H1 (cell line): ENCODE data around the gene CPTP. TPM values are rescaled to one million over a fixed set of nuclear protein-coding genes. Genes with fewer than 3 reads are reported as not detected.
A peak's percentile ranks its signal among the peaks of the same experiment; 100 is the strongest.

ENCODE experiments used
- BACH1 ChIP-seq: IDR thresholded peaks from 2 replicates; pipeline ENCODE4 v1.6.1; 2012; ENCODE audit warnings: low read length, improper control_type of control experiment
- CBX5 ChIP-seq: fragments of 300-800, 300-1000 bp; sonication (generic); IDR thresholded peaks from 2 replicates; pipeline ENCODE4 v1.7.1; 2016; ENCODE audit warnings: antibody characterized with exemption, low read length, low read depth
- CBX8 ChIP-seq: fragments of 300-800, 300-1000 bp; sonication (generic); IDR thresholded peaks from 2 replicates; pipeline ENCODE4 v1.7.1; 2016; ENCODE audit warnings: low read depth, low read length, borderline replicate concordance
- EGR1 ChIP-seq: IDR thresholded peaks from 2 replicates; pipeline ENCODE4 v1.6.1; 2011; ENCODE audit warnings: low read depth, low read length, borderline replicate concordance
- JUN ChIP-seq: IDR thresholded peaks from 2 replicates; pipeline ENCODE4 v1.6.1; 2011; ENCODE audit warnings: low read depth, mild to moderate bottlenecking, improper control_type of control experiment, low read length
- NANOG ChIP-seq: IDR thresholded peaks from 2 replicates; pipeline ENCODE4 v1.6.1; 2011; ENCODE audit warnings: low read length, low read depth, mild to moderate bottlenecking, inconsistent platforms; ENCODE audit not compliant: insufficient read depth, poor library complexity, severe bottlenecking
- PHF8 ChIP-seq: fragments of 200-600 bp; sonication (generic); conservative IDR thresholded peaks from 2 replicates; pipeline ENCODE4 v1.7.1; 2012; ENCODE audit warnings: low read depth, mild to moderate bottlenecking, inconsistent platforms, low read length, moderate library complexity
- POLR2AphosphoS5 ChIP-seq: IDR thresholded peaks from 2 replicates; pipeline ENCODE4 v1.6.1; 2011; ENCODE audit warnings: low read depth, low read length
- SIX5 ChIP-seq: IDR thresholded peaks from 2 replicates; pipeline ENCODE4 v1.6.1; 2011; ENCODE audit warnings: mild to moderate bottlenecking, low read depth, low read length
- SP4 ChIP-seq: IDR thresholded peaks from 2 replicates; pipeline ENCODE4 v1.6.1; 2012; ENCODE audit warnings: low read length, inconsistent platforms
- polyA plus RNA-seq, 7 experiments: library from polyadenylated mRNA; depleted of rRNA in 3 of 7; stranded (reverse) in 5 of 7; unstranded in 2 of 7; fragments of >200 nt in 5 of 7; fragments of 200-250 nt in 2 of 7; gene quantifications; 1 replicate in 5 of 7; 2 replicates in 1 of 7; 4 replicates in 1 of 7; pipeline versions ENCODE4 v1.2.1 to v1.2.3, GENCODE V29; 2011 to 2013; ENCODE audit warnings: missing spikeins in 2 of 7, mixed read lengths in 2 of 7
- total RNA-seq: library from RNA; stranded (reverse); fragmentation: NEBNext Ultra II Directional; extraction: Animal tissue kit (Norgen Biotek cat#: 25700); gene quantifications from 2 replicates; pipeline ENCODE4 v1.2.1, GENCODE V29; 2021
- TF ChIP-seq, protein P1 (sequence below), 3 experiments: IDR thresholded peaks; 1 replicate in 2 of 3; 2 replicates in 1 of 3; pipeline versions ENCODE4 v1.5.1 to v1.6.1; 2011; ENCODE audit warnings: low read length in 3 of 3, mild to moderate bottlenecking in 3 of 3, inconsistent platforms in 2 of 3, low read depth in 1 of 3, moderate library complexity in 1 of 3; ENCODE audit not compliant: insufficient read depth in 1 of 3; ENCODE audit errors: control extremely low read depth in 1 of 3

Gene CPTP
- total and polyA plus RNA-seq, 2 of the 8 experiments (the other 6 are each of a cell fraction or from before 2014, with no cell fraction given), result 8.1 to 10.6 TPM

DNA sequence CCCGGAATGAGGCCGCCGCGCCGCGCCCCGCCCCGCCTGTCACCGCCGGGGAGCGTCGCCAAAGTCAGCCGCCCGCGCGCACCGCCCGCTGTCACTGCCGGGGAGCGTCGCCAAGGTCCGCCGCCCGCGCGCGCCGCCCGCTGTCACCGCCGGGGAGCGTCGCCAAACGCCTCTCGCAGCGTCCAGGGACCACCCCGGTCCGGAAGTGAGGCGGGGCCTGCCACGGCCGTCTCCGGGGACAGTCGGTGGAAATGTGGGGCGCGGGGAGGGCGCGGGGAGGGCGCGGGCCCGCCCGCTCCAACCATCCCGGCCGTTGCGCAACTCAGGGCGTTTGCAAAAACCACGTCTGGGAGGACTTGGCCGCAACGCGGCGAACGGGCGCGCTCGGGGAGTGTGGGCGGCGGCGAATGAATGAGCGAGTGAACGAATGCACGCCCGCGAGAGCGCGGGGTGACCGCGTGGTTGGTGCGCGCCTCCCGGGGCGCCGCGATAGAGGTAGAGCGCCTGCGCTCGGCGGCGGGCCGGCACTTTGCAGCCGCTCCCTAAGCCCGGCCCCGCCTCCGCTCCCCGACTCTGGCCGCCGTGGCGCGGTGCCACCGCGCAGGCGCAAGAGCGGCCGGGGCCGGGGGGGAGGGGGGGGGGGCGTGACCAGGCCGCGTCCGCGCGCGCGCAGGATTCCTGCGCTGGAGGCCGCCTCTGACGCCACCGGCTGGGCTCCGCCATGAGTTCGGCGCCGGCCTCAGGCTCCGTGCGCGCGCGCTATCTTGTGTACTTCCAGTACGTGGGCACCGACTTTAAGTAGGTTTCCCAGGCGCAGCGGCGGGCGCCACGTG is 16.5 kb upstream of the CPTP start, which contains the start of the genes ACAP3 and PUSL1 (continued):
- TF ChIP-seq, protein P1, sequence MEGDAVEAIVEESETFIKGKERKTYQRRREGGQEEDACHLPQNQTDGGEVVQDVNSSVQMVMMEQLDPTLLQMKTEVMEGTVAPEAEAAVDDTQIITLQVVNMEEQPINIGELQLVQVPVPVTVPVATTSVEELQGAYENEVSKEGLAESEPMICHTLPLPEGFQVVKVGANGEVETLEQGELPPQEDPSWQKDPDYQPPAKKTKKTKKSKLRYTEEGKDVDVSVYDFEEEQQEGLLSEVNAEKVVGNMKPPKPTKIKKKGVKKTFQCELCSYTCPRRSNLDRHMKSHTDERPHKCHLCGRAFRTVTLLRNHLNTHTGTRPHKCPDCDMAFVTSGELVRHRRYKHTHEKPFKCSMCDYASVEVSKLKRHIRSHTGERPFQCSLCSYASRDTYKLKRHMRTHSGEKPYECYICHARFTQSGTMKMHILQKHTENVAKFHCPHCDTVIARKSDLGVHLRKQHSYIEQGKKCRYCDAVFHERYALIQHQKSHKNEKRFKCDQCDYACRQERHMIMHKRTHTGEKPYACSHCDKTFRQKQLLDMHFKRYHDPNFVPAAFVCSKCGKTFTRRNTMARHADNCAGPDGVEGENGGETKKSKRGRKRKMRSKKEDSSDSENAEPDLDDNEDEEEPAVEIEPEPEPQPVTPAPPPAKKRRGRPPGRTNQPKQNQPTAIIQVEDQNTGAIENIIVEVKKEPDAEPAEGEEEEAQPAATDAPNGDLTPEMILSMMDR (IDR thresholded peaks at IDR 0.05; ENCODE audit: control extremely low read depth in 1 of 3, insufficient read depth in 1 of 3, low read depth in 1 of 3, low read length in 3 of 3), result no peak
- TF ChIP-seq EGR1, result peak; percentile 8; the same call in 1 of the 2 replicates
- no peak for TF ChIP-seq CBX5
- peak; percentile 64; the same call in 1 of the 2 replicates for TF ChIP-seq BACH1
- TF ChIP-seq JUN, result no peak
- TF ChIP-seq CBX8, result no peak
- TF ChIP-seq SP4, result no peak
- peak; percentile 11 for TF ChIP-seq NANOG
- TF ChIP-seq PHF8, result peak; percentile 13
- no peak for TF ChIP-seq SIX5
- 0 out of 2 replicates have a peak, but pooled peaks have one; percentile 20 for TF ChIP-seq POLR2AphosphoS5
